ENCODE data around the gene IPMK. TPM values are rescaled to one million over a fixed set of nuclear protein-coding genes. Genes with fewer than 3 reads are reported as not detected.

IPMK gene
- total and polyA plus RNA-seq, 2 of the 8 experiments (the other 6 are each of a cell fraction or from before 2014, with no cell fraction given) = 1.3 to 7.8 TPM

GRCh38 chr10:58206251-58206650, 61.4 kb downstream of the IPMK start:
- no peak overlapping the region for H2BK15ac ChIP-seq (ENCODE audit: low read length)
- FAIRE-seq (no peak), DNase-seq (ENCODE audit: low read depth in 1 of 2, low spot score in 2 of 2) (no peak)
- H3K23me2 ChIP-seq (ENCODE audit: low read depth, low read length) = no peaks in the 10 kb centered on the region
- ChIA-PET POLR2A (ENCODE audit: partially characterized antibody) (no interaction called here), CTCF (ENCODE audit: partially characterized antibody) (interaction anchor here (1.6 kb wide), 1 partner anchor 28 kb away, joined by 4 read pairs; no protein-coding TSS in a partner anchor)
- H4K20me1 ChIP-seq (replicated peaks in 1 of 2; ENCODE audit: control insufficient read depth in 1 of 2, insufficient read depth in 2 of 2, low read length in 2 of 2) = peaks cover 0 to 2% of the 10 kb centered on the region in 2 experiments
- no peak overlapping the region for H2BK120ac ChIP-seq (replicated peaks; ENCODE audit: low read depth, low read length)
- no peak overlapping the region for H2AFZ ChIP-seq (ENCODE audit: low read length)
- H3K79me2 ChIP-seq (ENCODE audit: control insufficient read depth in 1 of 2, insufficient read depth in 2 of 2, low read length in 2 of 2) = no peaks in the 10 kb centered on the region
- peaks cover 0 to 7% (median 2%) of the 10 kb centered on the region in 4 experiments; a peak in 3 of 7 replicates for H3K4me1 ChIP-seq (replicated peaks in 1 of 4; ENCODE audit: control insufficient read depth in 3 of 4, insufficient read depth in 4 of 4, low read length in 3 of 4)
- no peak overlapping the region for H3K14ac ChIP-seq (ENCODE audit: insufficient read length)
- no peak overlapping the region for H3K56ac ChIP-seq (replicated peaks; ENCODE audit: insufficient read length, low read depth, low read length)
- no peaks in the 10 kb centered on the region for H3K27me3 ChIP-seq (replicated peaks in 1 of 4; ENCODE audit: control insufficient read depth in 3 of 4, extremely low read depth in 1 of 4, insufficient read depth in 3 of 4, low read length in 3 of 4)
- no peak overlapping the region for H3K23ac ChIP-seq (ENCODE audit: insufficient read length)
- no peak overlapping the region for H2BK12ac ChIP-seq (ENCODE audit: low read depth, low read length)
- no peak overlapping the region for H3K18ac ChIP-seq (ENCODE audit: extremely low read depth, low read length)
- H4K91ac ChIP-seq (replicated peaks; ENCODE audit: insufficient read length, low read length) = no peak overlapping the region
- no peak overlapping the region for H3K9ac ChIP-seq (replicated peaks in 1 of 4; ENCODE audit: extremely low read depth in 1 of 4, low read depth in 3 of 4, low read length in 3 of 4)
- H2BK5ac ChIP-seq (ENCODE audit: low read depth, low read length) = no peak overlapping the region
- H3K9me3 ChIP-seq (ENCODE audit: insufficient read depth in 2 of 2, low read depth in 1 of 2, low read length in 1 of 2) = no peaks in the 10 kb centered on the region
- H4K8ac ChIP-seq (ENCODE audit: extremely low read depth, insufficient read depth, low read length) = no peak overlapping the region
- no peak overlapping the region for H3K4ac ChIP-seq (replicated peaks; ENCODE audit: insufficient read length, low read depth, low read length)
- no peaks in the 10 kb centered on the region for H3K79me1 ChIP-seq (ENCODE audit: low read depth, low read length)
- 94% methylated on average over 1 of the region's 1 CpG; no CpG with 5 or more reads in 1 of the 2 experiments for WGBS, 2 experiments (ENCODE audit: extremely low coverage in 1 of 2, insufficient coverage in 1 of 2, insufficient read length in 1 of 2, insufficient replicate concordance in 2 of 2, low coverage in 1 of 2, low lambda C conversion rate in 2 of 2, missing lambda C conversion rate in 1 of 2)
- H3K36me3 ChIP-seq (ENCODE audit: control insufficient read depth in 2 of 4, insufficient read depth in 4 of 4, low read length in 3 of 4) = no peaks in the 10 kb centered on the region
- H3K4me2 ChIP-seq (ENCODE audit: insufficient read depth in 1 of 2, low read depth in 2 of 2, low read length in 2 of 2) = no peak overlapping the region
- no peak overlapping the region for H3K27ac ChIP-seq (ENCODE audit: low read depth, low read length)
- H2BK20ac ChIP-seq (ENCODE audit: low read length) = no peak overlapping the region
- no peak overlapping the region for H2AK5ac ChIP-seq (ENCODE audit: low read depth, low read length)
- H4K5ac ChIP-seq (ENCODE audit: insufficient read length, low read depth, low read length) = no peak overlapping the region
- no peak overlapping the region for H3K4me3 ChIP-seq (ENCODE audit: extremely low read depth in 1 of 4, insufficient read depth in 2 of 4, low read depth in 3 of 4, low read length in 4 of 4)
- TF ChIP-seq MAX (IDR thresholded peaks at IDR 0.05) (no peak), BRCA1 (IDR thresholded peaks at IDR 0.05; ENCODE audit: low read depth, low read length) (no peak), HDAC6 (IDR thresholded peaks at IDR 0.05; ENCODE audit: low read depth, low read length) (no peak), NANOG (IDR thresholded peaks at IDR 0.05; ENCODE audit: insufficient read depth, low read depth, low read length, poor library complexity, severe bottlenecking) (no peak), SP2 (IDR thresholded peaks at IDR 0.05; ENCODE audit: low read length) (no peak), ATF2 (IDR thresholded peaks at IDR 0.05; ENCODE audit: low read length) (no peak)

Data from H1 (cell line).